Skin epidermis (tissue), 12 donors: ENCODE results near the gene ALG8.
"Not testable (repeated sequence)": the region's sequence is repeated elsewhere in the genome, so short reads cannot be mapped to it uniquely, and the experiment has no call there.

Source experiments
- H3K27ac ChIP-seq, 21 experiments: fragments of 200-600 bp; sonication (generic) in 11 of 21; one replicate each; pipeline ENCODE4 v1.5.0; 2020; ENCODE audit warnings: mild to moderate bottlenecking in 3 of 21, inconsistent platforms in 2 of 21, moderate library complexity in 2 of 21
- H3K4me3 ChIP-seq, 7 experiments: fragments of 200-600 bp; sonication (generic) in 2 of 7; one replicate each; pipeline ENCODE4 v1.5.0; 2020; ENCODE audit warnings: inconsistent platforms in 2 of 7, mild to moderate bottlenecking in 2 of 7, moderate library complexity in 1 of 7

Gene ALG8

DNA sequence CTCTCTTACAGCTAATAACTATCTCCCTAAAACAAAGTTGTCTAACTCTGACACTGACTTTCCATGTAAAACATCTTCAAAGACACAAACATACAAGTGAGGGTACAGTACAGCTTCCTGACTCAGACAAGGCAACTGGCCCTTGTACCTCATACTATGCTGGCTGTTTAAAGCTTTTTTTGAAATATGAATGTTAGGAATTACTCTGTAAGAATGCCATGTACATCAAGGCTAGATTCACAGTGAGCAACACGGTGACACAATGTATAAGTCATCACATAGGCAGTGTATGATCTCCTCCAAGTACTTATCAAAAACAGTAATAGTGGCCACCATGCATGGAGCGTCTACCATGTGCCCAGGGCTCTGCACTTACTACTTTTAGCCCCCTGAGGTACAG is 28.6 kb downstream of the ALG8 start:
- Histone ChIP-seq H3K27ac (no peak overlapping the region), H3K4me3 (no peak overlapping the region)

DNA sequence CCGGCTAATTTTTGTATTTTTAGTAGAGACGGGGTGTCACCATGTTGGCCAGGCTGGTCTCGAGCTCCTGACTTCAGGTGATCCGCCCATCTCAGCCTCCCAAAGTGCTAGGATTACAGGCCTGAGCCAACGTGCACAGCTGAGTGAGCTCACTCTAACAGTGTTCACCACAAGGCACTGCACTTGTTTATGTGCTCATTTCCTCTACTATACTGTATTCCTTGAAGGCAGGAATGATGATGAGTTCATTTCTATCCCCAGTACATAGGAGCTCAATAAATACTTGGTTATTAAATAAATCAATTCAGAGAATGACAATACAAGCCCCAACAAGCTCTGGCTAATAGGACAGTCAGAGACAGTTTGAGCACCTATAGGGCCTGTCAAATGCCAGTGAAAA is 29.1 kb downstream of the ALG8 start:
- H3K4me3 ChIP-seq, result no peak overlapping the region
- H3K27ac ChIP-seq, result no peak overlapping the region

DNA sequence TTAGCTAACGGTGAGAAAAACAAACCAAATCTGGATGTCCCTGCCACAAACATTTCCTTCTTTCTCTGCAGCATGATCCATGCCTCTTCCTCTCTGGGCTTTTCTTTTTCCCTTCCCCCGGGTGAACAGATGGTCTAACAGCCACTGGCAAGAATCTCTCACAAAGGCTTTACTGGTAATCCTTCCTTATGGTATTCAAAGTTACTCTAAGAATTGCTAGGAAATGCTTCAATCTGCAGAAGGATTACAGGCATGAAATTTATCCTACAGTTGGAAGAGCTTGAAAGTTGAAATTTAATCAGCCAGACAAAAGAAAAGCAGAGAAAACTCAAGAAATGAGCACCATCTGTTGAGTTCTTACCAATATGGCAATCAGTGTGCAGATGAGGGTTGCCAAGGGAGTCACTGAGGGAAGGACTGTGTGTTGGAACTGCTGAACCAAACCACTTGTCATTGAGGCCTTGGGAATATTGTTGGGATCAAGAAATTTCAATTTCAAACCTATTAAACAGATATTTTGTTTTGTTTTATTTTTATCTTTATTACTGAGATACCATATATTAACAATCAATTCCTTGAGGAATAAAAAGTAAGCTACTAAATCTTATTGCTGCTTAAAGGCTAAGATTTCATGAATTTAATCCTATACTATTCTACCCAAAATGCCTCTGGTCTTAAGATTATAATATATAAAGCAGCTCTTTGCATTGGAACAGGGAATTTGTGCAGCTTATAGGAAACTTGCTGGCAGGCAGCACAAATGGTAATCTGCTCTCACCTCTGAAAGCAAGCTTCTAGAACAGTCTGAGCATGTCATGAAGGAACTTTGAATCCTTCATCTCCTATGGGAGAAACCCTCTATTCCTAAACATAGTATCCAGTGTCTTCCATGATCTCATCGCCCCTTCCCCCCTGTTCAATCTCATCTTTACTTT is 30.1 kb downstream of the ALG8 start:
- no peak overlapping the region for H3K27ac ChIP-seq
- no peak overlapping the region for H3K4me3 ChIP-seq

DNA sequence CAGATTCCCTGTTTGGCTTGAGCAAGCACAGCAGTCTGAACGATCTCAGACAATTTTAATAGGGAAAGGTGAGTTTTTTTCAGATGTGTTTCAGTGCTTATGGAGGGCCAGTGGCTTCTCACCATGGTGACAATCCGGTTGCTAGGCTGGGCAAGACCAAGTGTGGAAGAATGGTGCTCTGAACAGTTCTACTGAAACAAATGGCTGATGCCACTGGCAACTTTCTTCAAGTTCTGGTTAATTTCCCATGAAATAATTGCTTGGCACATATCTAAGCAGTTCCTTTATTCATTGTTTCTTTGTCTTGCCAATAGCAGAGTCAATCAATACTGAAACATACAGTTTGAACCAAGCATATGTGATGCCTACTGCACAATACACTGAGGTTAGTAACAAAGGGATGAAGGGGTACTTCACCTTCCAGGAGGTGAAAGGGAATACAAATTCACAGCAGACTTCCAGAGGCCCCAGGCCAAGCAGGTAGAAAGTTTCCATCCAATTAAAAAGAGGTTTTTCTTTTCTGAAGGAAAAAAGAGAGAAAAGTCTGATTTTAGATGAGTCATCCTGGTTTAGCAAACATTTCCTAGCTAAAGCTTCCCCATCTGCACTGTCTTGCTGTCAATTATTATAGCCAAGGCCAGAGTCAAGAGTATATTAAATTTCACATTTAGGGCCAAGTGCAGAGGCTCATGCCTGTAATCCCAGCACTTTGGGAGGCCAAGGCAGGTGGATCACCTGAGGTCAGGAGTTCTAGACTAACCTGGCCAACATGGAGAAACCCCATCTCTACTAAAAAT is 38.6 kb downstream of the ALG8 start:
- Histone ChIP-seq H3K27ac (no peak overlapping the region), H3K4me3 (no peak overlapping the region)

DNA sequence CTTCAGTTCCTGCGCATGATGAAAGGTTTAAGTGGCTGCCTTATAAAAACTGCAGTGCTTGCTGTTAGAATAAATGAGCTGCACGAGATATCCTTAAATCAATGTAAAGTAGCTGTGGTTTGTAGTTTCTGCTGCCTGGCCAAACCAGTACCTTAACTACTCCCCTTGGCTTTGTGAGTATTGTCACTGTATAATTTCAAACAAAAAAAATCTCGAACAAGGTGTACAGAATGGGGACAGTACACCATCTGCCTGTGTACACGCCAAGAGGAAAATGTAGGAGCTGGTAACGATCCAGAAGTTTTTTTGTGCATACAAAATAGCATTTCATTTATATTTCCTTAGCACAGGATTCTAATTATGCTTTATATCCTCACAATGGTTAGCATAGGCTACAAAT is 39.2 kb downstream of the ALG8 start:
- H3K4me3 ChIP-seq, result no peak overlapping the region
- H3K27ac ChIP-seq, result no peak overlapping the region

DNA sequence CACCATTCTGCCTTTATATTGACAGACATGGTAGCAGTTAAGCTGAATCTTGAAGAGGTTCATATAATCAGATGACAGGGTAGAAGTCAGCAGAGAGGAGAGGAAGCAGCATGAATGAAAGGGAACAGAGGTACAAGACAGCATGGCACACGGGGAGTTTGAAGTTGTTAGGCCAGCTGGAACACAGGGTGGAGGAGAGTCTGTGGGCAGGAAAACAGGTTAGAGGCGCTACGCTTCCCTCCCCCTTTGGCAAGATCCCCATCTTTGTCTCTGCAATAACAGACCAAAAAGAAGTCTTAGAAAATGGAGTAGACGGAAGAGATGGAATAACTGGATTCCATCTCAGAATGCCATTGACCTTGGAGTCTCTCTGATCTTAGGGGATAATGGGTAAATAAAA is 39.8 kb downstream of the ALG8 start:
- no peak overlapping the region for H3K4me3 ChIP-seq
- no peak overlapping the region for H3K27ac ChIP-seq

DNA sequence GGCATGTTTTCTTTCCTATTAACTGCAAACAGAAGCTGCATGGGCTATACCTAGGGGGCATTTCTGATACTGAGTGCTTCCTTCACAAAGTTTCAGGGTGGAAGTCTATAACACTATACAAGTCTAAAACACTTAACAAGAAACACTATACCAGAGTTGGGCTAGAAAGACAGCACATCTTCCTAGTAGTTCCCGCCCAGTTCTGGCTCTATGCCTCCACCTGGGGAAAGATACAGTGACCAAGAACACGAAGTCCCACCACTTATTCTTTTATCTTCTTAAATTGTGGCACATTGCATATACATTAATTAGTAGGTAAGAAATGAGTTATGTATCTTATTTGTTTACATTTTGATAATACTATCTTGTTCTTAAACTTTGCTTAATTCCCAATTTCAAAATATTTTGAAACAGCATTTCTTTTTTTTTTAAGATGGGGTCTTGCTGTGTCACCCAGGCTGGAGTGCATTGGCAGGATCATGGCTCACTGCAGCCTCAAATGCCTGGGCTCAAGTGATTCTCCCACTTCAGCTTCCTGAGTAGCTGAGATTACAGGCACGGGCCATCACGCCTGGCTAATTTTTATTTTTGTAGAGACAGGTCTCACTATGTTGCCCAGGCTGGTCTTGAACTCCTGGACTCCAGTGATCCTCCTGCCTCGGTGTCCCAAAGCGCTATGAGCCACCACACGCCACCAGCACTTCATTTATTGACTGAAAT is 41.6 kb downstream of the ALG8 start:
- Histone ChIP-seq H3K4me3 (no peak overlapping the region), H3K27ac (no peak overlapping the region)

DNA sequence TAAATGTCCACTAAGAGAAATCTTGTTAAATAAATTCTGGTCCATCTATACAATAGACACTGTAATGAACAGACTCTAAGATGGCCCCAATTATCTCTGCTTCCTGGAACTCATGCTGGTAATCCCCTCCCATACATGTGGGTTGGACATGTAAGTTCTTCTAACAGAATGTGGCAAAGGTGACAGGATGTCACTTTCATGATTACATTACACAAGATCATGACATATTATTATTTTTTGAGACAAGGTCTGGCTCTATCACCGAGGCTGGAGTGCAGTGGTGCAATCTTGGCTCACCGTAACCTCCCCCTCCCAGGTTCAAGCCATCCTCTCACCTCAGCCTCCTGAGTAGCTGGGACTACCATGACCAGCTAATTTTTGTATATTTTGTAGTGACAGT is 45.2 kb downstream of the ALG8 start:
- Histone ChIP-seq H3K4me3 (no peak overlapping the region), H3K27ac (no peak overlapping the region)

DNA sequence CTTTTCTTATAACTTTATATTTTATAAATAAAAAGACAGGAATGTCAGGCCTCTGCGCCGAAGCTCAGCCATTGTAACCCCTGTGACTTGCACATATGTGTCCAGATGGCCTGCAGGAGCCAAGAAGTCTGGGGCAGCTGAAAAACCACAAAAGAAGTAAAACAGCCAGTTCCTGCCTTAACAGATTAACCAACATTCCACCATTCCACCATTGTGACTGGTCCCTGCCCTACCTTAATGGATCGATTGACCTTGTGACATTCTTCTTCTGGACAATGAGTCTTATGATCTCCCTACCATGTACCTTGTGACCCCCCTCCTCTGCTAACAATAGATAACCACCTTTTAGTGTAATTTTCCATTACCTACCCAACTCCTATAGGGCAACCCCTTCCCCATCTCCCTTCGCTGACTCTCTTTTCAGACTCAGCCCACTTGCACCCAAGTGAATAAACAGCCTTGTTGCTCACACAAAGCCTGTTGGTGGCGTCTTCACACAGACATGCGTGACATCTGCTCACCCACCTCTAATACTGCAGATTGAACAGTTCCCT is 52.8 kb downstream of the ALG8 start:
- H3K27ac ChIP-seq, H3K4me3 ChIP-seq: not testable (repeated sequence)

DNA sequence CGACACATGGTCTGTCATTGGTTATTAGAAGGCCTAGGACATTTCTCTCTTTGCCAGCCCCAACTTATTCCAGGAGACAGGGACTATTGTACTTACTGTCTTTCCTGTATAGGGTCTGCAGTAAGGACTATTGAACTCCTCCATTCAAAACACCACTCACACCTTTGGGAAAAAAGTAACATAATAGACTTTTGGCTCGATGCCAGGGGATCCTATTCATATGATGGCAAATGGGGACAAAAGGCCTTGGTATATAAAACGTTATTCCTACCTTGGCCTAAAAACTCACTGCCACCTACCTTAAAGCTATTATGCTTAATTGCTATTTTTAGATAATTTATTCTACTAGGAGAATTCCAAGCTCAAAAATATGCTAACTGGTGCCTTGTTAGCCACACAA is 53.5 kb downstream of the ALG8 start:
- no peak overlapping the region for H3K27ac ChIP-seq
- H3K4me3 ChIP-seq, result no peak overlapping the region

DNA sequence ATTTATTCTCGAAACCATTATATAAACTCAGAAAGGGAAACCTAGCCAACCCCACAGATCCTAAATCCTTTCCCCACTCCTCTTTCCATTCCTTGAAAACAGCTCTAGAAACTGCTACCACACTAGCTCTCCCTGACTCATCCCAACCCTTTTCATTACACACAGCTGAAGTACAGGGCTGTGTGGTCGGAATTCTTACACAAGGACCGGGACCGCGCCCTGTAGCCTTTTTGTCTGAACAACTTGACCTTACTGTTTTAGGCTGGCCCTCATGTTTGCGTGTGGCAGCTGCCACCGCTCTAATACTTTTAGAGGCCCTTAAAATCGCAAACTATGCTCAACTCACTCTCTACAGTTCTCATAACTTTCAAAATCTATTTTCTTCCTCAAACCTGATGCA is 54.9 kb downstream of the ALG8 start:
- H3K27ac ChIP-seq, result not testable (repeated sequence)

DNA sequence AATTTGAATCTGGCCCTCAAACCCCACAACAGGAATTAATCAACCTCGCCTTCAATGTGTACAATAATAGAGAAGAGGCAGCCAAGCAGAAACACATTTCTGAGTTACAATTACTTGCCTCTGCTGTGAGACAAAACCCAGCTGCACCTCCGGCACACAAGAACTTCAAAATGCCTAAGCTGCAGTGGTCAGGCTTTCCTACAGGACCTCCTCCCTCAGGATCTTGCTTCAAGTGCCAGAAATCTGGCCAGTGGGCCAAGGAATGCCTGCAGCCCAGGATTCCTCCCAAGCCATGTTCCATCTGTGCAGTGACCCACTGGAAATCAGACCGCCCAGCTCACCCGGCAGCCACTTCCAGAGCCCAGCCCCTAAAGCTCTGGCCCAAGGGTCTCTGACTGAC is 56.4 kb downstream of the ALG8 start:
- no peak overlapping the region for H3K27ac ChIP-seq
- H3K4me3 ChIP-seq, result no peak overlapping the region

More for the DNA sequence above, 54.9 kb downstream of the ALG8 start:
- H3K4me3 ChIP-seq, result not testable (repeated sequence)

DNA sequence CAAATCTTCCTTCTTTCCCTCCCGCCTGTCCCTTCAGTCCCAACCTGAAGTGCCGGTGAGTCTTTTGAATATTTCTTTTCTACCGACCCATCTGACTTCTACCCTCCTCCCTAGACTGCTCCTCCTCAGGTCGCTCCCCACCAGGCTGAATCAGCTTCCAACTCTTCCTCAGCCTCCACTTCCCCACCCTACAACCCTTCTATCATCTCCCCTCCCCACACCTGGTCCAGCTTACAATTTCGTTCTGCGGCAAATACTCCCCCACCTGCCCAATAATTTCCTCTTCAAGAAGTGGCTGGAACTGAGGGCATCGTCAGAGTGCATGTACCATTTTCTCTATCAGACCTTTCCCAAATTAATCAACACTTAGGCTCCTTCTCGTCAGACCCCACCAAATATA is 57.3 kb downstream of the ALG8 start:
- no peak overlapping the region for H3K27ac ChIP-seq

DNA sequence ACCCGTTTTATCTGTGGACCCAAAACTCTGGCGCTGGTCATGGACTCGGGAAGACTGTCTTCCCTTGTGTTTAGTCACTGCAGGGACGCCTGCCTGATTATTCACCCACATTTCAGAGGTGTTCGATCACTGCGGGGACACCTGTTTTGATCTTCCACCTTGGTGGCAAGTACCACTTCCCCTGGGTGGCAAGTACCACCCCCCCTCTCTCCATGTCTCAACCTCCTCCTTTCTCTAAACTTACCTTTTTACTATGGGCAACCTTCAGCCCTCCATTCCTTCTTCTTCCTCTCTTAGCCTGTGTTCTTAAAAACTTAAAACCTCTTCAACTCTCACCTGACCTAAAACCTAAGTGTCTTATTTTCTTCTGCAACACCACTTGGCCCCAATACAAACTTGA is 57.8 kb downstream of the ALG8 start:
- H3K27ac ChIP-seq, result no peak overlapping the region
- no peak overlapping the region for H3K4me3 ChIP-seq

More for the DNA sequence above, 57.3 kb downstream of the ALG8 start:
- H3K4me3 ChIP-seq, result no peak overlapping the region

DNA sequence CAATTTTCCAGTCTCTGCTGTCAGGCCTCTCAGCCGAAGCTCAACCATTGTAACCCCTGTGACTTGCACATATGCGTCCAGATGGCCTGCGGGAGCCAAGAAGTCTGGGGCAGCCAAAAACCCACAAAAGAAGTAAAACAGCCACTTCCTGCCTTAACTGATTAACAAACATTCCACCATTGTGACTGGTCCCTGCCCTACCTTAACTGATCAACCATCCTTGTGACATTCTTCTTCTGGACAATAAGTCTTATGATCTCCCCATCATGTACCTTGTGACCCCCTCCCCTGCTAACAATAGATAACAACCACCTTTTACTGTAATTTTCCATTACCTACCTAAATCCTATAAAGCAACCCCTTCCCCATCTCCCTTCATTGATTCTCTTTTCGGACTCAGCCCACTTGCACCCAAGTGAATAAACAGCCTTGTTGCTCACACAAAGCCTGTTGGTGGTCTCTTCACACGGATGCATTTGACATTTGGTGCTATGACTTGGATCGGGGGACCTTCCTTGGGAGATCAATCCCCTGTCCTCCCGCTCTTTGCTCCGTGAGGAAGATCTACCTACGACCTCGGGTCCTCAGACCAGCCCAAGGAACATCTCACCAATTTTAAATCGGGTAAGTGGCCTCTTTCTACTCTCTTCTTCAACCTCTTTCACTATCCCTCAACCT is 58.5 kb downstream of the ALG8 start:
- no peak overlapping the region for H3K27ac ChIP-seq
- H3K4me3 ChIP-seq, result no peak overlapping the region

DNA sequence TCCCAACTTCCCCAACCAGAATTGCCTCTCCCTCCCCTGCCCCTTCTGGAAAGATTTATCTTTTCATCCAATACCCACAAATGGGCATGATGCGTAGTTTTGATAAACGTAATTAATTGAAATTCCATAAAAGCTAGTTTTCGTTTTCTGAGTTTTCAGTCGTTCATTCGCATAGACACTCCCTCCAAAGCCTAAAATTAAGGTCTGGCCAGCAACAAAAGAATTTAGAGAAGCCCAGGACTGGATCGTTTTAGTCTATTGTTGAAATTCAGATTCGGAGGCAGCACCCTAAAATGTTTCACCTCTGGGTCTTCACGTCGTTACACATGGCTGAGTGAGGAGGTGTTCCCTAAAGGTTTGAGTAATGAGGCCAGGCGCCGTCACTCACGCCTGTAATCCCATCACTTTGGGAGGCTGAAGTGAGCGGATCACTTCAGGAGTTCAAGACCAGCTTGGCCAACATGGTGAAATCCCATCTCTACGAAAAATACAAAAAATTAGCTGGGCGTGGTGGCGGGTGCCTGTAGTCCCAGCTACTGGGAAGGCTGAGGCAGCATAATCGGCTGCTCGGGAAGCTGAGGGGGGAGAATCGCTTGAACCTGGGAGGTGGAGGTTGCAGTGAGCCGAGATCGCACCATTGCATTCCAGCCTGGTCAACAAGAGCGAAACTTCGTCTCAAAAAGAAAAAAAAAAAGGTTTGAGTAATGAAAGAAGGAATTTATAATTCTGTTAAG is 59.2 kb downstream of the ALG8 start:
- Histone ChIP-seq H3K27ac (peak overlapping the region; percentile 51 to 96 (median 90)), H3K4me3 (peak overlapping the region; percentile 59 to 99 (median 85))

DNA sequence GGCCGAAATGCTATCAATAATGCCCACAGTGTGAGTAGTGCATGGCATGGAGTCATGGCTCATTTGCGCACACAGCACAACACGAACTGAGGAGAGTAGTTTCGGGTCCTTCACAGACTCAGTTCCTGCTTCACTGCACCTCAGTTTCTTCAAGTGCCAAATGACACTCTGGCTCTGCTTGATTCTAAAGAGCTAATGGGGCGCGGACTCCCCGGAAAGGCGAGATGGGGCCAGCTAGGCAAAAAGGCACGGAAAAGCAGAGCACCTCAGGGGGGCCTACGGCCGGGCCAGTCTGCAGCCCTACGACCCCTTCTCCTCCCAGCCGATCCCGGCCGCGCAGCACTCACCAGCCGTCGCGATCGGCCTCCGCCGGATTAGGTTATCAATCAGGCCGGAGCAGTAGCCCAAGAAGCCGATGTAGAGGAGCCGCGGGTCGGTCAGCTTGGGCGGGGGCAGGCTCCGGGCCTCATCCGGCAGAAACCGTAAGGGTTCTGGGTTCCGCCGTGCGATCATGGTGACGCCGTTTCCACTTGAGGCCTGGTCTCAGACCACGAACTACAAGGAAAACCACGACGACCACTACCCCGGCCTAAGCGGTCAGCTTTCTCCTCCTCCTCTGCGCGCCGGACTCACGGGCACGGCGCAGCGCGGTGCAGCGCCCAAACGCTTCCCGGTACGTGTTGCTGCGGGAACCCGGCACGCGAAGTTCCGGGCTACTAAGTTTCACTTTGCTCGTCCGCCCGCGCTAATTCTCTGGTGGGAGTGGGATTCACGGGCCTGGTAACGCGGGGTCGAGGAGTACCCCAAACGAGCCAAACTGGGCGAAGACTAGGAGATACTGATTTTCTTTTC is 60.0 kb downstream of the ALG8 start, which contains the start of gene NDUFC2:
Gene NDUFC2, minus strand, starts transcription at position 631 of the 852 bp plus-strand sequence. Its CDS starts 118 bp downstream, at position 513.
- H3K27ac ChIP-seq, result peak within 1 kb of the TSS; percentile 51 to 96 (median 90)
- H3K4me3 ChIP-seq, result peak within 1 kb of the TSS; percentile 59 to 99 (median 85)
